Activated CD4-positive, alpha-beta memory T cell treated with anti-CD3 and anti-CD28 coated beads for 36 hours (primary cell): ENCODE measurements around the gene AKR1D1. TPM values are rescaled to one million over a fixed set of nuclear protein-coding genes. Genes with fewer than 3 reads are reported as not detected.
"Not testable (repeated sequence)": the region's sequence is repeated elsewhere in the genome, so short reads cannot be mapped to it uniquely, and the experiment has no call there.

Experiments used
- CTCF ChIA-PET: fragments of 350-600 bp; sonication (Branson Sonifier 250); formaldehyde crosslinking; loops from one replicate; lab custom pipeline; 2021; ENCODE audit warnings: antibody characterized with exemption, inconsistent platforms; lab: Charles Lee
- POLR2A ChIA-PET: fragments of 350-600 bp; sonication (Branson Sonifier 250); formaldehyde crosslinking; loops from one replicate; lab custom pipeline; 2021; ENCODE audit warnings: antibody characterized with exemption; lab: Charles Lee
- DNase-seq: peaks from one replicate; pipeline ENCODE4 v3.0.0-alpha.2; 2020
- H3K27ac Mint-ChIP-seq: one replicate; pipeline ENCODE4 v1.8.0; 2021; ENCODE audit warnings: mixed read lengths
- H3K27me3 Mint-ChIP-seq: one replicate; pipeline ENCODE4 v1.8.0; 2021; ENCODE audit warnings: mixed read lengths
- H3K36me3 Mint-ChIP-seq: one replicate; pipeline ENCODE4 v1.8.0; 2021; ENCODE audit warnings: mixed read lengths
- H3K4me1 Mint-ChIP-seq: one replicate; pipeline ENCODE4 v1.8.0; 2021; ENCODE audit warnings: low read depth, mixed read lengths
- H3K4me3 Mint-ChIP-seq: one replicate; pipeline ENCODE4 v1.8.0; 2021; ENCODE audit warnings: mild to moderate bottlenecking, mixed read lengths
- H3K9me3 Mint-ChIP-seq: one replicate; pipeline ENCODE4 v1.8.0; 2021; ENCODE audit warnings: mixed read lengths
- intact Hi-C: fragments of 100-400 bp; cut with micrococcal nuclease; formaldehyde crosslinking; loops from one replicate; pipeline ENCODE4 v1.15.1; 2023
- total RNA-seq, 2 experiments: library from RNA; stranded (reverse); gene quantifications; one replicate each; pipeline ENCODE4 v1.2.3, GENCODE V29; 2021

Gene AKR1D1
- total RNA-seq, 2 experiments from 2014 or later: not detected

DNA sequence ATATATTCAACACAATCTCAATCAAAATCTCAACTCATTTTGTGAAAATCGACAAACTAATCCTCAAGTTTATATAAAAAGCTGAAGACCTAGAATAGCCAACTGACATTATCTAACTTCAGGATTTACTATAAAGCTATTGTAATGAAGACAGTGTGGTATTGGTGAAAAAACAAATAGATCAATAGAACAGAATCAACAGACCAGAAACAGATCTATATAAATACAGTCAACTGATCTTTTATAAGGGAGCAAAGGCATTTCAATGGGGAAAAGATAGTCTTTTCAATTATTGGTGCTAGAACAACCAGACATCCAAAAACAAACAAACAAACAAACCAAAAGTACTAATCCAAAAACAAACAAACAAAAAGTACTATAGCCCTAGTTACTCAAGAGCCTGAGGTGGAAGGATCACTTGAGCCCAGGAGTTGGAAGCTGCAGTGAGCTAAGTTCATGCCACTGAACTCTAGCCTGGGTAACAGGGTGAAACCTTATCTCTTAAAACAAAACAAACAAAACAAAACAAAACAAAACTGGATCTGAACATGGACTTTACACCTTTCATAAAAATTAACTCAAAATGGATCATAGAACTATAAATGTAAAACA lies 26.6 kb upstream of the AKR1D1 start:
- ChIA-PET POLR2A (no interaction called here), CTCF (no interaction called here)
- DNase-seq: no peak
- no peaks in the 10 kb centered on the region for H3K36me3 Mint-ChIP-seq
- H3K27ac Mint-ChIP-seq: no peak overlapping the region
- no peak overlapping the region for H3K4me3 Mint-ChIP-seq
- peaks cover 5% of the 10 kb centered on the region for H3K9me3 Mint-ChIP-seq
- H3K27me3 Mint-ChIP-seq: peaks cover 8% of the 10 kb centered on the region
- intact Hi-C loops: no loop called here
- H3K4me1 Mint-ChIP-seq: no peaks in the 10 kb centered on the region

DNA sequence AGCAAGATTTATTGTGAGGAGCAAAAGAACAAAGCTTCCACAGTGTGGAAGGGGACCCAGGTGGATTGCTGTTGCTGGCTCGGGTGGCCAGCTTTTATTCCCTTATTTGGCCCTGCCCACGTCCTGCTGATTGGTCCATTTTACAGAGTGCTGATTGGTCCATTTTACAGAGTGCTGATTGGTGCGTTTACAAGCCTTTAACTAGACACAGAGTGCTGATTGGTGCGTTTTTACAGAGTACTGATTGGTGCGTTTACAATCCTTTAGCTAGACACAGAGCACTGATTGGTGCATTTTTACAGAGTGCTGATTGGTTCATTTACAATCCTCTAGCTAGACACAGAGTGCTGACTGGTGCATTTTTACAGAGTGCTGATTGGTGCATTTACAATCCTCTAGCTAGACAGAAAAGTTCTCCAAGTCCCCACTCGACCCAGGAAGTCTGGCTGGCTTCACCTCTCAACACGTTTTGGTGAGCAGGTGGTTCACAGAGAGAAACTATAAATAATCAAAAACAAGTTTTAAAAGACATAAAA lies 24.5 kb upstream of the AKR1D1 start:
- intact Hi-C loops, POLR2A ChIA-PET: not testable (repeated sequence)

DNA sequence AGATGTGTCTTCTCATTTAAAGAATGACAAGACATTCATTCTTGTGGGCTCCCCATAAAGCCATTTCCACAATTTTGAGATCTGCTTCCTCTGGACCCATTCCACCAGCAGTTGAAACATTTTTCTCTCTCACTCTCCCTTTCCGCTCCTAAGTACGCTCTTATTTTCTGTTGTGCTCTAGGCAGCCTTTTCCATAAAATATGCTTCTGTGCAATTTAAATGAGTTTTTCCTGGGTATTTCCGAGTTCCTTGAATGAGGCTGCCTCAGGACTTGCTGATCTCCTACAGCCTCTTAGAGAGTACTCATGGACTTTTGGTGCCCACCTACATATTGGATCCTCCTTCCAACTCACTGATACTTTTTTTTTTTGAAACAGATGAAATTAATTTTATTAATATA lies 23.6 kb upstream of the AKR1D1 start:
- Mint-ChIP-seq H3K9me3 (peaks cover 5% of the 10 kb centered on the region), H3K27me3 (peaks cover 5% of the 10 kb centered on the region), H3K4me3 (no peak overlapping the region), H3K36me3 (no peaks in the 10 kb centered on the region), H3K4me1 (no peaks in the 10 kb centered on the region), H3K27ac (no peak overlapping the region)
- no peak for DNase-seq
- CTCF ChIA-PET: no interaction called here
- POLR2A ChIA-PET: no interaction called here
- intact Hi-C loops: no loop called here

More for the DNA sequence above, 24.5 kb upstream of the AKR1D1 start:
- H3K36me3 Mint-ChIP-seq, H3K4me1 Mint-ChIP-seq, H3K4me3 Mint-ChIP-seq, CTCF ChIA-PET, H3K27me3 Mint-ChIP-seq, DNase-seq, H3K27ac Mint-ChIP-seq, H3K9me3 Mint-ChIP-seq: not testable (repeated sequence)

DNA sequence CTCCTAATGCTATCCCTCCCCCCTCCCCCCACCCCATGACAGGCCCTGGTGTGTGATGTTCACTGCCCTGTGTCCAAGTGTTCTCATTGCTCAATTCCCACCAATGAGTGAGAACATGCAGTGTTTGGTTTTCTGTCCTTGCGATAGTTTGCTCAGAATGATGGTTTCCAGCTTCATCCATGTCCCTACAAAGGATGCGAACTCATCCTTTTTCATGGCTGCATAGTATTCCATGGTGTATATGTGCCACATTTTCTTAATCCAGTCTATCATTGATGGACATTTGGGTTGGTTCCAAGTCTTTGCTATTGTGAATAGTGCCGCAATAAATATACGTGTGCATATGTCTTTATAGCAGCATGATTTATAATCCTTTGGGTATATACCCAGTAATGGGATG lies 20.6 kb upstream of the AKR1D1 start:
- H3K27ac Mint-ChIP-seq, H3K36me3 Mint-ChIP-seq, DNase-seq, intact Hi-C loops, POLR2A ChIA-PET, H3K9me3 Mint-ChIP-seq, CTCF ChIA-PET, H3K4me1 Mint-ChIP-seq, H3K4me3 Mint-ChIP-seq: not testable (repeated sequence)
- peaks cover 11% of the 10 kb centered on the region for H3K27me3 Mint-ChIP-seq

DNA sequence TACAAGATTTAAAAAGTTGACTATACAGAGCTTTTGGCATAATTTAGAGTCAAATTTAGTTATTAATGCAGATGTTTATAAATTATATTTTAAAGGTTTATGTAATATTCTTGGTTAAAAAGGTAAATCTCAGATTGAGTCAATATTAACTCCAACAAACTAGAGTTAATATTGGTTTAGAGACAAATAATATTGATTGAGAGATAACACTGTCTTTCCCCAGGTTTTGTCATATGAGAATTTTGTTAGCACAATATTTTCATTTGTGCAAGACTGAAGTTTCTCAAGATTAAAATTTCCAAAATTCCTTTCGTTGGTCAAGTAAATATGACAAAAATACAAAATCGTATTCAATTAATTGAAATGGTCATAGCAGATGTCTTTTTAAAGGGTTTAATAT lies 12.9 kb upstream of the AKR1D1 start:
- no peaks in the 10 kb centered on the region for H3K4me1 Mint-ChIP-seq
- intact Hi-C loops: no loop called here
- no peak for DNase-seq
- no peak overlapping the region for H3K4me3 Mint-ChIP-seq
- no peaks in the 10 kb centered on the region for H3K36me3 Mint-ChIP-seq
- peaks cover 6% of the 10 kb centered on the region for H3K27me3 Mint-ChIP-seq
- no peaks in the 10 kb centered on the region for H3K9me3 Mint-ChIP-seq
- POLR2A ChIA-PET: interaction anchor here (0.7 kb wide), 1 partner anchor 757 kb away, joined by 3 read pairs; no protein-coding TSS in a partner anchor
- CTCF ChIA-PET: no interaction called here
- no peak overlapping the region for H3K27ac Mint-ChIP-seq

DNA sequence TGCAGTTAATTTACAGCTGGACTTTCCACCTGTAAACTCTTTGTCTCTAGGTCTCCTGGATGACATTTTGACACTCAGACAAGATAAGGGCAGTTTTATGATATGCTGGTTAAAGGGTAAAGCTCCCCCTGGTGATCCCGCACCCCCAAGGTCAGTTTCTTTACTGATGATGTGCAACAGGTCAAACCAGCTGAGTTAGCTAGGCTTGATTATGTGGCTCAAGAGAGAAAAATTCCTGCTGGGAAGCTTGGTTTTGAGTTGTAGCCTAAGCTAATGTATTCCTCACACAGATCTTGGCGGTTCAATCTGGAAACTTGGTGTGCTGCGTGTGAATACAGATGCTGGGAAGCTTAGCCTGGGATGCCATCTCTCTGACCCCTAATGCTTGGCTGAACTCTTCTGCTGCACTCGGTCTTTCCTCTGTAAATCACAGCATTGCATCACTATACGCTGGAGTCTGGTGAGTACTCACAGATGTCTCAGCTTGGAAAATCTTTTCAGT lies 11.4 kb upstream of the AKR1D1 start:
- POLR2A ChIA-PET: no interaction called here
- CTCF ChIA-PET: no interaction called here

DNA sequence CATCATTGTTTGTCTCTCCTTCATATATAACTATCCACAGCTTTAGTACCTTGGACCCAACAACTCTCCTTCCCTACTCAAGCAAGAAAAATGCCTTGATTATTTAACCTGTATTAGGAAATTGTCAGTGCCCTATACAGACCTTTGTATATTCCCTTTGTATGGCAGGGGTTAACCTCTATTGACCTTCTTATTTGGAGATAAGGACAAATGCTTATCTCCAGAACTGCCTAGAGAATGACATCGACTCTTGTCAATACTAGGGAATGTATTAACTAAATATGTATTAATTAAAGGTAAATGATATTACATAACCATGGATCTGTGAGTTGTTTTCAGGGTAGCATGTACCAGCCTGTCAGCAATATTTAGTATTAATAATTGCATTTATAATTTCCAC lies 10.4 kb upstream of the AKR1D1 start:
- H3K36me3 Mint-ChIP-seq: no peaks in the 10 kb centered on the region
- peaks cover 13% of the 10 kb centered on the region for H3K27me3 Mint-ChIP-seq
- intact Hi-C loops: no loop called here
- DNase-seq: no peak
- CTCF ChIA-PET: no interaction called here
- no peak overlapping the region for H3K27ac Mint-ChIP-seq
- no peaks in the 10 kb centered on the region for H3K4me1 Mint-ChIP-seq
- H3K9me3 Mint-ChIP-seq: no peaks in the 10 kb centered on the region
- no peak overlapping the region for H3K4me3 Mint-ChIP-seq
- POLR2A ChIA-PET: no interaction called here

More for the DNA sequence above, 11.4 kb upstream of the AKR1D1 start:
- Mint-ChIP-seq H3K9me3 (no peaks in the 10 kb centered on the region), H3K4me1 (no peaks in the 10 kb centered on the region), H3K27me3 (peaks cover 10% of the 10 kb centered on the region), H3K4me3 (no peak overlapping the region), H3K27ac (no peak overlapping the region), H3K36me3 (no peaks in the 10 kb centered on the region)
- DNase-seq: no peak
- intact Hi-C loops: no loop called here

DNA sequence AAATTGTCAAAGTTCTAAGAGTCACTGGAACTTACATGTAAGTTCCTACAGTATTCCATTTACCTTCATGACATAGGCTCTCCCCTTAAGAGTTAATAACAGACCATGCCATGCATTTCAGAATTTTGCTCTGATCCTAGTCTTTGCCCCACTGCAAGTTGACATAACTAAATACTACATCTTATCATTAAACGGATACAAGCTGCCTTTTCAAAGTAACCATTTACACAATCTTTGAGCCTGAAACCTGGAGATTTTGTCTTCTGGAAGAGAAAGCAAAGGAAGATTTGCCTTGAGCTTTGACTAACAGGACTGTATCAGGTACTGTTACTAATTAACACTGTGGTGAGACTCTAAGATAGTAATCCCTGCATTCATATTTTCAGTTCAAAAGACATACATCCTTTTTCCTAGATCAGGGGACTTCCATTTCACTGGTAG lies 9.3 kb upstream of the AKR1D1 start:
- H3K4me1 Mint-ChIP-seq: no peaks in the 10 kb centered on the region
- intact Hi-C loops: no loop called here
- peaks cover 13% of the 10 kb centered on the region for H3K27me3 Mint-ChIP-seq
- no peak overlapping the region for H3K4me3 Mint-ChIP-seq
- no peak overlapping the region for H3K27ac Mint-ChIP-seq
- H3K36me3 Mint-ChIP-seq: no peaks in the 10 kb centered on the region
- H3K9me3 Mint-ChIP-seq: no peaks in the 10 kb centered on the region
- POLR2A ChIA-PET: no interaction called here
- CTCF ChIA-PET: no interaction called here
- no peak for DNase-seq

DNA sequence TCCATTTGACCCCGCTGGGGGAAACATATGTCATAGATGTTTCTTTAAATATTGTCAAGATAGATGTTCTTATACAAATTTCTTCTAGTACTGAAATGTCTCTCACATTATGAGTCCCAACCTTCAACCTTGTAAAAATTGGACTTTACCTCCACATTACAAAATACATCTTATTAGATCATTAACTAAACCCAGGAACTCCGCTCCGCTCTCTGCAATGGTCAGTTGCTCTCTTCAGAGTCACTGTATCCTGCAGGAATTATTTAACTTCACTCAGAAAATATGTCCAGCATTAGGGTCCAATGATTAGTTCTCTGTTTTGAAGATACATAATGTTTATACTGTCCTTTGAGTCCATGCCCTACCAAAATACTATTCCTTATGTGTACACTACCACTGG lies 8.5 kb upstream of the AKR1D1 start:
- ChIA-PET CTCF (no interaction called here), POLR2A (no interaction called here)
- no peaks in the 10 kb centered on the region for H3K4me1 Mint-ChIP-seq

DNA sequence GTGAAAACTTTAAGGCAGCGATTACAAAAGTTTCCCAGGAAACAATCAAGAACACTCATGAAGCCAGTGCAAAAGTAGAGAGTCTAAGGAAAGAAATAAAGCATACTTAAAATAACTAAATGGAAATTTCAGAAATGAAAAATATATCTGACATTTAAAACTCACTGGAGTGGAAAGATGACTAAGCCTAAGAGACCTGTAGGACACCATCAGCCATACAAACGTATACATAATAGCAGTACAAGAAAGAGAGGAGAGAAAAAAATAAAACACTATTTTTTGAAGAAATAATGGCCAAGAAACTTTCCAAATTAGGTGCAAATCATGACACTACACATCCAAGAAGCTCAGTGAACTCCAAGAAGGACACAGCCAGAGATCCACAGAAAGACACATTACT lies 5.4 kb upstream of the AKR1D1 start:
- intact Hi-C loops: no loop called here
- ChIA-PET CTCF (no interaction called here), POLR2A (no interaction called here)
- H3K4me1 Mint-ChIP-seq: no peaks in the 10 kb centered on the region
- H3K4me3 Mint-ChIP-seq: no peak overlapping the region
- peaks cover 11% of the 10 kb centered on the region for H3K9me3 Mint-ChIP-seq
- H3K36me3 Mint-ChIP-seq: no peaks in the 10 kb centered on the region
- DNase-seq: no peak
- no peak overlapping the region for H3K27ac Mint-ChIP-seq
- H3K27me3 Mint-ChIP-seq: peaks cover 13% of the 10 kb centered on the region

More for the DNA sequence above, 8.5 kb upstream of the AKR1D1 start:
- DNase-seq: no peak
- no peaks in the 10 kb centered on the region for H3K36me3 Mint-ChIP-seq
- intact Hi-C loops: no loop called here
- H3K27me3 Mint-ChIP-seq: peaks cover 13% of the 10 kb centered on the region
- H3K27ac Mint-ChIP-seq: no peak overlapping the region
- no peak overlapping the region for H3K4me3 Mint-ChIP-seq
- no peaks in the 10 kb centered on the region for H3K9me3 Mint-ChIP-seq

DNA sequence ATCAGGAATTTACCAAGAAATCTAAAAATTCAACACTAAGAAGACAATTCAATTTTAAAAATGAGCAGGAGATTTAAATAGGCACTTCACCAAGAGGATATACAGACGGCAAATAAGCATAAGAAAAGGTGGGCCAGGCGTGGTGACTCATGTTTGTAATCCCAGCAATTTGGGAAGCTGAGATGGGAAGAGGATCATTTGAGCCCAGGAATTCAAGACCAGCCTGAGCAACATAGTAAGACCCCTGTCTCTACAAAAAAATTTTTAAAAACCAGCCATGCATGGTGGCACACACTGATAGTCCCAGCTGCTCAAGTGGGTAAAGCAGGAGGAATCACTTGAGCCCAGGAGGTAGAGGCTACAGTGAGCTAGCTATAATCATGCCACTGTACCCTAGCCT lies 3.5 kb upstream of the AKR1D1 start:
- ChIA-PET CTCF (no interaction called here), POLR2A (no interaction called here)
- Mint-ChIP-seq H3K4me1 (no peaks in the 10 kb centered on the region), H3K27me3 (peaks cover 13% of the 10 kb centered on the region), H3K36me3 (no peaks in the 10 kb centered on the region), H3K9me3 (peaks cover 17% of the 10 kb centered on the region), H3K27ac (no peak overlapping the region), H3K4me3 (no peak overlapping the region)
- DNase-seq: no peak
- intact Hi-C loops: no loop called here

DNA sequence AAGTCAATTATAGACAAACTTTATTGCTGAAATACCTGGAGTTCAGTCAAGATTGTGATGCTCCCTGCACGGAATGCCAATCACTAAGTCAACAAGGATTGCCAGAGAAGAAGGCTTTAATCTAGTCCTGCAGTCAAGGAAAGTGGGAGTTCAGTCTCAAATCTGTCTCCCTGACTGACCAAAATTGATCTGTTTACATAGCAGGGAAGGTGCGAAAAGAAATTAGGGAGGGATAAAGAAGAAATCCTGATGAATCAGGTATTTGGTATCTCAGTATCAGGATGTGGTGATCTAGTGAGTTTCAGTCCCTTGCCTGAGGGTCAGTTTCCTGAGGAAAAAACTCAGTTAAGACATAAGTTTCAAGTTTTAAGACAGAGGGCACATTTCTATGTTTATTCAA lies 2.1 kb upstream of the AKR1D1 start:
- H3K9me3 Mint-ChIP-seq: peaks cover 17% of the 10 kb centered on the region
- CTCF ChIA-PET: no interaction called here

DNA sequence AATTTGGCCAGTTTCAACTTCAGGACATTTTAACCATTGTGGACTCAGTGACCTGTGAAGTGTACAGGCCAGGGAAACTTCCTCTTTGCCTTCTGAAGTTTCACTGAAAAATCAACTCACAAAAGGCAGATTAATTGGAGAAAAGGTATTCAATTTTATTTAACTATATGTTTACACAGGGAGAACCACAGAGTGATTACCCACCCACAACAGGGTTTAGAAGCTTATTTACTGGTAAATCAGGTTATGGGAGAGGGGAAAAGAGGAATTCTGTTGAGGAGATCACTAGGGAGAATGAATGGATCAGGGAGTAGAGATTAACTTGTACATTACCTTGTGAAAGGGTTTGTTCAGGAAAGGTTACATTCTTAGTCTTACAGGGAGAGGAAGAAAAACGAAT lies 1.7 kb upstream of the AKR1D1 start:
- intact Hi-C loops: no loop called here
- Mint-ChIP-seq H3K27ac (no peak overlapping the region), H3K27me3 (peaks cover 11% of the 10 kb centered on the region), H3K9me3 (peaks cover 17% of the 10 kb centered on the region), H3K4me3 (no peak overlapping the region), H3K36me3 (no peaks in the 10 kb centered on the region), H3K4me1 (no peaks in the 10 kb centered on the region)
- DNase-seq: no peak
- ChIA-PET CTCF (no interaction called here), POLR2A (no interaction called here)

More for the DNA sequence above, 2.1 kb upstream of the AKR1D1 start:
- no peak overlapping the region for H3K27ac Mint-ChIP-seq
- intact Hi-C loops: no loop called here
- no peak for DNase-seq
- H3K4me1 Mint-ChIP-seq: no peaks in the 10 kb centered on the region
- no peaks in the 10 kb centered on the region for H3K36me3 Mint-ChIP-seq
- H3K27me3 Mint-ChIP-seq: peaks cover 11% of the 10 kb centered on the region
- POLR2A ChIA-PET: no interaction called here
- no peak overlapping the region for H3K4me3 Mint-ChIP-seq
